Measurements from ENCODE around the gene SMARCD2.

The SMARCD2 gene

GRCh38 chr17:63833026-63833740 is 9.3 kb downstream of the SMARCD2 start:
- no peak for DNase-seq (ENCODE audit: low read depth, low spot score)

DNA sequence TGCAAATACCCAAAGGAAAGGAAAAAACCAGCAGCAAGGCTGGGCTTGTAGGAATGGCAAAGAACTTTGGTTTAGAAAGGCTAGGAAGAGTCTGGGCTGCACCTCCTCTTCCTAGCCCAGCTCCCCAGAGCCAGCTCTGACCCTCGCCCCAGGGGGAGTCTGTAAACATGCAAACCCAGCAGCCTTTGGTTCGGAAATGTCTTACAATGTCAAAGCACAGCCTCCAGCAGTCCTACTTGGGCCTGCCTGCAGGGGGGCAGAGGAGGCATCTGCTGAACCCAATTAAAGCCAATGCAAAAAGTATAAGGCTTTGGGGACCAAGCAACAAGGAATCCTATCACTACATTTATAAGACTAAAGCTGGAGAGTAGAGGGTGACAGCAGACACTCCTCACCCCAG is 10.0 kb downstream of the SMARCD2 start:
- no peak for DNase-seq (ENCODE audit: low read depth, low spot score)

GRCh38 chr17:63832014-63832413 is 10.5 kb downstream of the SMARCD2 start:
- no peak for DNase-seq (ENCODE audit: low read depth, low spot score)

- DNase-seq (ENCODE audit: low read depth, low spot score) = no peak
These were observed 11.0 kb downstream of the SMARCD2 start for GRCh38 chr17:63831505-63831904.

DNA sequence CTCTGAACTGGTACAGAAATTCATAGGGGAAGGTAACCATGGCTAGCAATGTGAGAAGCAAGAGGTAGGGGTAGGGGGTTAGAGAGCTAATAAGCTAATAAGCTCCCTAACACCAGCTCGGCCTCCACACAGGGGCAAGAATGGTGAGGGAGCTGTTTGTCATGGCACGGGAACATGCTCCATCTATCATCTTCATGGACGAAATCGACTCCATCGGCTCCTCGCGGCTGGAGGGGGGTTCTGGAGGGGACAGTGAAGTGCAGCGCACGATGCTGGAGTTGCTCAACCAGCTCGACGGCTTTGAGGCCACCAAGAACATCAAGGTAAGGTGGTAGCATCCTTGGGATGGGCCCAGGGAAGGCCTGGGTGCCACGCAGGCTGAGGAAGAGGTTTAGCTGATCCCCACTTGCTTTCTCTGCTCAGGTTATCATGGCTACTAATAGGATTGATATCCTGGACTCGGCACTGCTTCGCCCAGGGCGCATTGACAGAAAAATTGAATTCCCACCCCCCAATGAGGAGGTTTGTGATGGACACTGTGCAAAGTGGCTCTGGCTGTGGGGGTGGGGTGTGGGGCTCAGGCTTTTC is 11.5 kb downstream of the SMARCD2 start:
- no peak for DNase-seq (ENCODE audit: low read depth, low spot score)

DNA sequence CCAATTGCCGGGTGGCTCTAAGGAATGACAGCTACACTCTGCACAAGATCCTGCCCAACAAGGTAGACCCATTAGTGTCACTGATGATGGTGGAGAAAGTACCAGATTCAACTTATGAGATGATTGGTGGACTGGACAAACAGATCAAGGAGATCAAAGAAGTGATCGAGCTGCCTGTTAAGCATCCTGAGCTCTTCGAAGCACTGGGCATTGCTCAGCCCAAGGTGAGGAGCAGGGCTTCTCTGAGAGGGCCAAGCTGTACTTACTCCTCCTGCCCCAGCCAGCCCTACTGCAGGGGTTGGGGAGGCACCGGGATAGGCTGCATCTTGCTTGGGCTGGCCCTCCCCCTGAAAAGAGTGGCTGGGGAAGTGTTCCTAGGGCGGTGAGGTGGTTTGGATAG is 12.2 kb downstream of the SMARCD2 start:
- no peak for DNase-seq (ENCODE audit: low read depth, low spot score)

GRCh38 chr17:63828936-63829335 is 13.5 kb downstream of the SMARCD2 start:
- DNase-seq (ENCODE audit: low read depth, low spot score) = no peak

DNA sequence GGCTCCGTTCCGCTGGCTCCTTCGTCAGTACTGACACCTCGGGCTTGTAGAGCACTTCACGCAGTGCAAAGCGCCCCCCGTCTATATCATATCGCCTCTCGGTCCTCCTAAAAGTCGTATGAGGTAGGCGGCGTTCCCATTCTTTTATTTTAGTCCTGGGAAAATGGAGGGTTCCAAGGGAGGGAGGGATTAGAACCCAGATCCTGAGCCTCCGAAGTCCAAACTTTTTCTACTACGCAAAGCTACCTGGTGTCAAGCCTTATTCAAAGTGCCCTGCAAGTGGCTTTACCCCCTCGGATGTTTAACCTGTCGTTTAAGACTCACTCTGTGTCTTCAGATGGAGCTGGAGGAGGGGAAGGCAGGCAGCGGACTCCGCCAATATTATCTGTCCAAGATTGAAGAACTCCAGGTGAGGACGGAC is 14.7 kb downstream of the SMARCD2 start:
- DNase-seq (ENCODE audit: low read depth, low spot score) = no peak

- DNase-seq (ENCODE audit: low read depth, low spot score) = peak; percentile 87
These were observed 15.3 kb downstream of the SMARCD2 start, which contains the start of the genes FTSJ3 and PSMC5 for GRCh38 chr17:63827002-63827800. Gene FTSJ3, minus strand, starts transcription at chr17:63827663. Its CDS starts 761 bp downstream, at chr17:63826902. Gene PSMC5, plus strand, starts transcription at chr17:63827431. Its CDS starts 60 bp downstream, at chr17:63827491.

DNA sequence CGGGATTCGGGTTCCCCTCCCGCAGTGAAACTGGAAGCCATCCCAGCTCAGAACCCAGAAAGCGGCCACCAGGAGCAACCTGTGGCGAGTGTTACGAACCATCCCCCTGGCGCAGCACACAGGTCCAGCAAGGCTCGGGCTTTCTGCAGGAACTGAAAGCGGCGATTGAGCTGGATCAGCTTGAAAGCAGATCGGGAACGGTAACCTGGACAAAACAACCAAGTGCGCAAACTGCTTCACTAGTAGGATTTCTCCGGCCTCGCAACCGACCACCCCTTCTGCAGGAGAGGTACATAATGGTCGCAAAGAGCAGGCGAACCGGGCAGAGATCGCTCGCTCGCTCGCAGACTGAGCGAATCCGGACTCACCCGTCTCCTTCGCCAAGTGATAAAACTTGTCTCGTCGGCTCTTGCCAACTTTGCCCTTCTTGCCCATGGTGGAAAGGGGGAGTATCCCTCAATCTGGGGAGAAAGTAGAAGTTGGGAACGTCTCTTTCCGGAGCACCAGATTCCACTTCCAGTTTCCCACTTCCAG is 15.9 kb downstream of the SMARCD2 start:
- no peak for DNase-seq (ENCODE audit: low read depth, low spot score)

GRCh38 chr17:63824362-63824761 is 18.1 kb downstream of the SMARCD2 start:
- no peak for DNase-seq (ENCODE audit: low read depth, low spot score)

GRCh38 chr17:63823659-63824331 is 18.7 kb downstream of the SMARCD2 start:
- DNase-seq (ENCODE audit: low read depth, low spot score) = no peak

DNA sequence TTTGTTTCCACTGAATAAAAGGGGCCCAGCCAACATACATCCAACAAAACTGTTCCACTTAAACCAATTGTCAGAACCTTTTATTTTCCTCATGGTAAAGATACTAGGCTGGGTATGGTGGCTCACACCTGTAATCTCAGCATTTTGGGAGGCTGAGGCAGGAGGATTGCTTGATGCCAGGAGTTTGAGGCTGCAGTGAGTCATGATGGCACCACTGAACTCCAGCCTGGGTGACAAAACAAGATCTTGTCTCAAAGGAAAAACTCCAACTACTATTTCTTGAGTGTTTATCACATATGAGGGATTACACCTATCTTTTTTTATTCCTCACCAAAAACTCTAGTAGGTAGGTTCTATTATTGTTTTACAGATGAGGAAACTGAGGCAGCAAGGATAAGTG is 19.9 kb downstream of the SMARCD2 start:
- no peak for DNase-seq (ENCODE audit: low read depth, low spot score)

- no peak for DNase-seq (ENCODE audit: low read depth, low spot score)
These were observed 20.7 kb downstream of the SMARCD2 start for GRCh38 chr17:63821804-63822203.

GRCh38 chr17:63820963-63821561 is 21.4 kb downstream of the SMARCD2 start:
- DNase-seq (ENCODE audit: low read depth, low spot score) = no peak

DNA sequence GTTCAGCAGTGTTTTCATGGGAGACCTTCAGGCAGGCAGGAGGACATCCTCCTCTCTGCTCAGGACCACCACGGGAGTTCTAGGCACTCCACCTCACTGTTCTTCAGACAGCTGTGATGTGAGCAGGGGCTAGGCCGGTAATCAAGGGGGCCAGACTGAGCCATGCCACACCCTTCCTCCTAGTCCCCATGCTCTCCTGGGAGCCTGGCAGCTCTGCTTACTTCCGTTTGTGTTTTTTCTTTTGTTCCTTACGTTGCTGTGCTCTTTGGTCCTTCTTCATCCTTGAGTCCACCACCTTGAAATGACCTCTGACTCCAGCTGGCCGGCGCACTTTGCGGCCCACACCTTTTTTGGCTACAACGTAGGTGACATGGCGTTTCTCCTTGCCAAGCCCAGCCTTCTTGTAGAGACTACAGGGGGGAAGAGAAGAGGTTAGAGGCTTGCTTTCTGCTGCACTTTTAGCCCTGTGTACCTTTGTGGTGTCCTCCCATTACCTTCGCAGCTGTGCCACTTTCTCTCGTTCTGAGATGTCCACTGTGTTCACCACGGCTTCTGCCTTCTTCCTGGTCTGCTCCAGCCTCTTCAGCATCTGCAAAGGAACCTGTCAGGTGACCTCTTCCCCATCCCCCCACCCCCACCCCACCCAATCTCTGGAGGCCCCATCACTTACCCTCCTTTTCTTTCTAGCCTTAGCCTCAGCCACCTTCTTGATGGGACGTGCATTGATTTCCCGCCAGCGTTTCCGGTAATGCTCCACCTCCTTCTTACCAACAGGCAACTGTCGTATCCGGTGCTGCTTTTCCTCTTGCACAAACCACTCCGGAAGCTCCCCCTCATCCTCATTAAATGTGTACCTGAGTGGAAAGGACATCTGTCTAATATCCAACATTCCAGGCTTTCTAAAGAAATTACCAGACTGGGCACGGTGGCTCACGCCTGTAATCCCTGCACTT is 22.6 kb downstream of the SMARCD2 start:
- no peak for DNase-seq (ENCODE audit: low read depth, low spot score)

DNA sequence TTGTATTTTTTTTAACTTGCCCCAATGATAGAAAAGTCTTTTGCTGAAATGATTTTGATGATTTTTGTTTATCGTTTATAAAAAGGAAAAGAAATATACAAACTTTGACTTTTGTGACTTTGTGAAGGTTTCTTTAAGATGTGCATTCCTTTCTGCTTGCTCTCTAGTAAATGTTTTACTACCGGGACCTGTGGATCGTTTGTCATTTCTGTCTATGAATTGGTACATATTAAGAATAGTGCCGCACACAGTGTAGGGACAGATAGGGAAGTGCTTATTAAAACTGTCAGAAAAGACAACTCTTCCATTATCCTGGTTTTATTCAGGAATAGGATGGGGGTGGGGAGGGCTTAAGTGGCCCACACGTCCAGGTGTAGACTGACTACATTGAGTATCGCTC is 23.4 kb downstream of the SMARCD2 start:
- DNase-seq (ENCODE audit: low read depth, low spot score) = no peak

- no peak for DNase-seq (ENCODE audit: low read depth, low spot score)
These were observed 24.6 kb downstream of the SMARCD2 start for GRCh38 chr17:63817736-63818385.

DNA sequence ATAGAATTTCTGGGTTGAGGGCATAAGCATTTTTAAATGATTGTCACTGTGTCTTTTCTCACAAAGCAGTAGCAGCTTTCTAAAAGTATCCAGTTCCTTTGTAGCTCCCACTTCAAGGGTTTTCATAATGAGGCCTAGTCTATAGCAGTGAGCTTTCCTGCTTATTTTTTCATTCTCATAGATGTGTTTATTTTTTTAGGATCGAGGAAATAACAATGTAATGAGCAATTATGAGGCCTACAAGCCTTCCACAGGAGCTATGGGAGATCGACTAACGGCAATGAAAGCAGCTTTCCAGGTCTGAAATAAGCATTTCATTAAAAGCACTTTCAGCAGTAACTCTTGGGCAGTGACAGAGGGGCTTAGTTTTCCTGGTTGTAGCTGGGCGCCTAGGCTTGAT is 25.8 kb downstream of the SMARCD2 start:
- DNase-seq (ENCODE audit: low read depth, low spot score) = no peak

GRCh38 chr17:63816123-63816522 is 26.4 kb downstream of the SMARCD2 start:
- no peak for DNase-seq (ENCODE audit: low read depth, low spot score)
